ENCODE measurements around the gene ACTR3C. TPM values are rescaled to one million over a fixed set of nuclear protein-coding genes. Genes with fewer than 3 reads are reported as not detected.

ACTR3C gene
- not detected for polyA plus RNA-seq (2013, experiment 1 of 2)
- polyA plus RNA-seq (2013, experiment 2 of 2) = not detected

DNA sequence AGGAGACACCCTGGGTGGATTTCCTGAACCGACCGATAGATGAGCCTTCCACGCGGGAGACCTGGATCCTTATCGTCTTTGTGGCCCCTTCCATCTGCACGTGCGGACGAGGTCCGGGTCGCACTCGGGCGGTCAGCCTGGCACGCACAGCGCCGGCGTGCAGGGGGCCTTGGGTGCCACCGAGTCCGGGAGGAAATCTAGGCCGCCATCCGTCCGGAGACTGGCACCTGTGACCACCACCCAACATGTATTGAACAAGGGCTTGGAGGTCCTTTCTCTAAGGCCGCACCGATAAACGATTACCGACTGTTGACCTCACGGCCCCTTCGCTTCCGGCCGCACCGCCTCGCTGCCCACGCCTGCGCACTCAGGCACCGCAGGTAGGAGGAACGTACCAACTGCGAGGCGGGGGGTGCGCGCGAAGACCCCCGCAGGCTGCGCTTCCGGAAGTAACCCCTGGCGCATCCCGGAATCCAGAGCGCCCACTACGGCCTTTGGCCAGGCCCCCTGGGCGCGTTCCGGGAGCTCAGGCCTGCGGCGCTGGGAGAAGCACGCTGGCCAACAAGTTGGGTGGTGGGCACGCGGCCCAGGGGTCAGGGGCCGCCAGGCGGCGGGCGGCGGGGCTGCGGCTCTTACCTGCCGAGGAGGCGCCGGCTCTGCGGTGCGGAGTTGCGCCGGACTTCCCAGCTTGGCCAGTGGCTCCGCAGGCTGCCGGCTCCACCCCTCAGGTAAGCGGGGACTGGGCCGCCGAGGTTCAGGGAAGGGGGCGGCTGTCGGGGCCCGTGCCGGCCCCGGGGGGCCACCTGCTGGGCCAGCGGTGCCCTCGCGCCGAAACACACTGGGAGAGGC, at the start of gene ACTR3C, which contains the start of gene LRRC61:
Gene ACTR3C, minus strand, starts transcription at position 713 of the 849 bp plus-strand sequence. CDS start 28,249 bp downstream, outside the sequence.
Gene LRRC61, plus strand, starts transcription at position 523 of the 849 bp plus-strand sequence. CDS start 13,507 bp downstream, outside the sequence.
- H3K27ac ChIP-seq (ENCODE audit: low read length, poor library complexity, severe bottlenecking) = no peak within 1 kb of the TSS
- no peak within 1 kb of the TSS for H3K18ac ChIP-seq (ENCODE audit: low read depth in 1 of 2, low read length in 2 of 2)
- no peaks in the 10 kb centered on the region for H3K4me1 ChIP-seq (ENCODE audit: control insufficient read depth, insufficient read depth, low read depth, low read length)
- H4K91ac ChIP-seq (ENCODE audit: low read length) = no peak within 1 kb of the TSS
- H2BK15ac ChIP-seq (ENCODE audit: low read depth, poor library complexity, severe bottlenecking) = no peak within 1 kb of the TSS
- H2BK120ac ChIP-seq (ENCODE audit: low read depth, low read length) = no peak within 1 kb of the TSS
- H3K4me3 ChIP-seq (ENCODE audit: insufficient read depth in 1 of 2, low read depth in 1 of 2, low read length in 2 of 2) = peak within 1 kb of the TSS in 1 of 2 experiments; percentile 71
- H3K14ac ChIP-seq (ENCODE audit: low read length in 2 of 2) = no peak within 1 kb of the TSS
- H3K27me3 ChIP-seq (ENCODE audit: control insufficient read depth in 1 of 2, insufficient read depth in 1 of 2, low read length in 2 of 2) = peaks cover 4 to 19% of the 10 kb centered on the region in 2 experiments
- H2AK5ac ChIP-seq (ENCODE audit: low read length, severe bottlenecking) = no peak within 1 kb of the TSS
- peak within 1 kb of the TSS; percentile 29 for H3K9ac ChIP-seq (ENCODE audit: low read length)
- no peak for DNase-seq
- peak within 1 kb of the TSS in 1 of 2 experiments; percentile 39 for H2BK12ac ChIP-seq (ENCODE audit: low read length in 2 of 2)
- H4K8ac ChIP-seq (ENCODE audit: low read length) = no peak within 1 kb of the TSS
- H3K79me1 ChIP-seq (replicated peaks; ENCODE audit: low read length, poor library complexity, severe bottlenecking) = no peaks in the 10 kb centered on the region
- H3K4ac ChIP-seq (ENCODE audit: low read depth in 1 of 2, low read length in 2 of 2) = no peak within 1 kb of the TSS
- no peak within 1 kb of the TSS for H3K23ac ChIP-seq (ENCODE audit: low read length in 2 of 2)
- WGBS = 94% methylated on average over 82 of the region's 82 CpGs
- no peak within 1 kb of the TSS for H2AFZ ChIP-seq (ENCODE audit: low read depth, low read length)
- no peaks in the 10 kb centered on the region for H3K9me3 ChIP-seq (ENCODE audit: control insufficient read depth, low read length)
- no peaks in the 10 kb centered on the region for H3K36me3 ChIP-seq (ENCODE audit: control insufficient read depth in 1 of 2, insufficient read depth in 2 of 2, low read depth in 1 of 2, low read length in 2 of 2)
- no peak within 1 kb of the TSS for H2BK5ac ChIP-seq (ENCODE audit: low read depth, low read length, poor library complexity, severe bottlenecking)
- H3K4me2 ChIP-seq (ENCODE audit: low read length, poor library complexity, severe bottlenecking) = no peak within 1 kb of the TSS

DNA sequence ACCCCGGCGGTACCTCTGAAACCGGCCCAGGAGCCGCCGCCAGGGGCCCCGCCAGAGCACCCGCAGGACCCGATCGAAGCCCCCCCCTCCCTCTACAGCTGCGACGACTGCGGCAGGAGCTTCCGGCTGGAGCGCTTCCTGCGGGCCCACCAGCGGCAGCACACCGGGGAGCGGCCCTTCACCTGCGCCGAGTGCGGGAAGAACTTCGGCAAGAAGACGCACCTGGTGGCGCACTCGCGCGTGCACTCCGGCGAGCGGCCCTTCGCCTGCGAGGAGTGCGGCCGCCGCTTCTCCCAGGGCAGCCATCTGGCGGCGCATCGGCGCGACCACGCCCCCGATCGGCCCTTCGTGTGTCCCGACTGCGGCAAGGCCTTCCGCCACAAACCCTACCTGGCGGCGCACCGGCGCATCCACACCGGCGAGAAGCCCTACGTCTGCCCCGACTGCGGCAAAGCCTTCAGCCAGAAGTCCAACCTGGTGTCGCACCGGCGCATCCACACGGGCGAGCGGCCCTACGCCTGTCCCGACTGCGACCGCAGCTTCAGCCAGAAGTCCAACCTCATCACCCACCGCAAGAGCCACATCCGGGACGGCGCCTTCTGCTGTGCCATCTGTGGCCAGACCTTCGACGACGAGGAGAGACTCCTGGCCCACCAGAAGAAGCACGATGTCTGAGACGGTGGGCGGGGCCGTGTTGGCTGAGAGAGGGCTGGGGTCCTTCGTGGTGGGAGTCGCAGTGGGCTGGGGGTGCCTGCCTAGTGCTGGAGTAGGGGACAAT, 49.1 kb upstream of the ACTR3C start:
- peaks cover 38% of the 10 kb centered on the region for H3K4me1 ChIP-seq (ENCODE audit: control insufficient read depth, insufficient read depth, low read depth, low read length)
- no peaks in the 10 kb centered on the region for H3K9me3 ChIP-seq (ENCODE audit: control insufficient read depth, low read length)
- no peak for DNase-seq
- H2BK12ac ChIP-seq (ENCODE audit: low read length in 2 of 2) = no peak overlapping the region
- no peaks in the 10 kb centered on the region for H3K27me3 ChIP-seq (ENCODE audit: control insufficient read depth in 1 of 2, insufficient read depth in 1 of 2, low read length in 2 of 2)
- no peak overlapping the region for H3K18ac ChIP-seq (ENCODE audit: low read depth in 1 of 2, low read length in 2 of 2)
- no peak overlapping the region for H2BK120ac ChIP-seq (ENCODE audit: low read depth, low read length)
- no peak overlapping the region for H2AK5ac ChIP-seq (ENCODE audit: low read length, severe bottlenecking)
- no peak overlapping the region for H2BK5ac ChIP-seq (ENCODE audit: low read depth, low read length, poor library complexity, severe bottlenecking)
- H3K36me3 ChIP-seq (ENCODE audit: control insufficient read depth in 1 of 2, insufficient read depth in 2 of 2, low read depth in 1 of 2, low read length in 2 of 2) = peaks cover 22 to 41% of the 10 kb centered on the region in 2 experiments
- no peak overlapping the region for H3K9ac ChIP-seq (ENCODE audit: low read length)
- H2AFZ ChIP-seq (ENCODE audit: low read depth, low read length) = no peak overlapping the region
- H3K4me3 ChIP-seq (ENCODE audit: insufficient read depth in 1 of 2, low read depth in 1 of 2, low read length in 2 of 2) = no peak overlapping the region
- no peak overlapping the region for H3K4me2 ChIP-seq (ENCODE audit: low read length, poor library complexity, severe bottlenecking)
- H3K79me1 ChIP-seq (replicated peaks; ENCODE audit: low read length, poor library complexity, severe bottlenecking) = peaks cover 41% of the 10 kb centered on the region
- no peak overlapping the region for H3K27ac ChIP-seq (ENCODE audit: low read length, poor library complexity, severe bottlenecking)
- H3K23ac ChIP-seq (ENCODE audit: low read length in 2 of 2) = no peak overlapping the region
- no peak overlapping the region for H4K91ac ChIP-seq (ENCODE audit: low read length)
- WGBS = 98% methylated on average over 68 of the region's 79 CpGs
- no peak overlapping the region for H4K8ac ChIP-seq (ENCODE audit: low read length)
- no peak overlapping the region for H3K14ac ChIP-seq (ENCODE audit: low read length in 2 of 2)
- no peak overlapping the region for H3K4ac ChIP-seq (ENCODE audit: low read depth in 1 of 2, low read length in 2 of 2)
- no peak overlapping the region for H2BK15ac ChIP-seq (ENCODE audit: low read depth, poor library complexity, severe bottlenecking)

DNA sequence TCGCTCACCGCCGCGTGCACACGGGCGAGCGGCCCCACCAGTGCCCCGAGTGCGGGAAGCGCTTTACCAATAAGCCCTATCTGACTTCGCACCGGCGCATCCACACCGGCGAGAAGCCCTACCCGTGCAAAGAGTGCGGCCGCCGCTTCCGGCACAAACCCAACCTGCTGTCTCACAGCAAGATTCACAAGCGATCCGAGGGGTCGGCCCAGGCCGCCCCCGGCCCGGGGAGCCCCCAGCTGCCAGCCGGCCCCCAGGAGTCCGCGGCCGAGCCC, 48.6 kb upstream of the ACTR3C start:
- no peaks in the 10 kb centered on the region for H3K9me3 ChIP-seq (ENCODE audit: control insufficient read depth, low read length)
- H3K4me3 ChIP-seq (ENCODE audit: insufficient read depth in 1 of 2, low read depth in 1 of 2, low read length in 2 of 2) = no peak overlapping the region
- H3K18ac ChIP-seq (ENCODE audit: low read depth in 1 of 2, low read length in 2 of 2) = no peak overlapping the region
- H2BK12ac ChIP-seq (ENCODE audit: low read length in 2 of 2) = no peak overlapping the region
- no peaks in the 10 kb centered on the region for H3K27me3 ChIP-seq (ENCODE audit: control insufficient read depth in 1 of 2, insufficient read depth in 1 of 2, low read length in 2 of 2)
- no peak overlapping the region for H3K23ac ChIP-seq (ENCODE audit: low read length in 2 of 2)
- no peak overlapping the region for H2AK5ac ChIP-seq (ENCODE audit: low read length, severe bottlenecking)
- H3K4ac ChIP-seq (ENCODE audit: low read depth in 1 of 2, low read length in 2 of 2) = no peak overlapping the region
- H3K14ac ChIP-seq (ENCODE audit: low read length in 2 of 2) = no peak overlapping the region
- no peak overlapping the region for H3K27ac ChIP-seq (ENCODE audit: low read length, poor library complexity, severe bottlenecking)
- H2BK15ac ChIP-seq (ENCODE audit: low read depth, poor library complexity, severe bottlenecking) = peak overlapping the region; percentile 19
- 99% methylated on average over 26 of the region's 30 CpGs for WGBS
- H4K8ac ChIP-seq (ENCODE audit: low read length) = no peak overlapping the region
- no peak overlapping the region for H2BK120ac ChIP-seq (ENCODE audit: low read depth, low read length)
- no peak for DNase-seq
- H2AFZ ChIP-seq (ENCODE audit: low read depth, low read length) = no peak overlapping the region
- peaks cover 22 to 41% of the 10 kb centered on the region in 2 experiments for H3K36me3 ChIP-seq (ENCODE audit: control insufficient read depth in 1 of 2, insufficient read depth in 2 of 2, low read depth in 1 of 2, low read length in 2 of 2)
- H3K9ac ChIP-seq (ENCODE audit: low read length) = no peak overlapping the region
- H3K79me1 ChIP-seq (replicated peaks; ENCODE audit: low read length, poor library complexity, severe bottlenecking) = peaks cover 41% of the 10 kb centered on the region
- H3K4me1 ChIP-seq (ENCODE audit: control insufficient read depth, insufficient read depth, low read depth, low read length) = peaks cover 37% of the 10 kb centered on the region
- H3K4me2 ChIP-seq (ENCODE audit: low read length, poor library complexity, severe bottlenecking) = no peak overlapping the region
- H4K91ac ChIP-seq (ENCODE audit: low read length) = no peak overlapping the region
- H2BK5ac ChIP-seq (ENCODE audit: low read depth, low read length, poor library complexity, severe bottlenecking) = no peak overlapping the region
